GM21737 (cell line): Measurements from ENCODE around the gene RPP14.

ENCODE experiments used
- ATAC-seq: cut with Tn5 transposase; IDR thresholded peaks from one replicate; pipeline ENCODE4 v1.9.1; 2021; ENCODE audit warnings: mild to moderate bottlenecking, moderate library complexity; ENCODE audit not compliant: unreplicated experiment

Gene RPP14

GRCh38 chr3:58353722-58354553 is 47.9 kb downstream of the RPP14 start:
- no peak for ATAC-seq

GRCh38 chr3:58355179-58355578 is 49.1 kb downstream of the RPP14 start:
- ATAC-seq = peak; percentile 61

- ATAC-seq = no peak
Measured at GRCh38 chr3:58356054-58356453, 50.0 kb downstream of the RPP14 start.

- ATAC-seq = no peak
Measured at GRCh38 chr3:58357402-58357801, 51.4 kb downstream of the RPP14 start.

GRCh38 chr3:58358092-58358491 is 52.0 kb downstream of the RPP14 start:
- ATAC-seq = no peak

GRCh38 chr3:58358808-58359207 is 52.8 kb downstream of the RPP14 start:
- ATAC-seq = no peak

GRCh38 chr3:58359621-58360020 is 53.6 kb downstream of the RPP14 start:
- no peak for ATAC-seq

- ATAC-seq = no peak
Measured at GRCh38 chr3:58361866-58362265, 55.8 kb downstream of the RPP14 start.

GRCh38 chr3:58366699-58367098 is 60.7 kb downstream of the RPP14 start:
- ATAC-seq = no peak

GRCh38 chr3:58369038-58369437 is 63.0 kb downstream of the RPP14 start:
- no peak for ATAC-seq
